ENCODE data around the gene ABCC11.

ABCC11 gene

GRCh38 chr16:48124266-48124665 is 123.1 kb downstream of the ABCC11 start:
- DNase-seq: no peak

- no peak for DNase-seq
Measured at GRCh38 chr16:48123104-48123788, 124.1 kb downstream of the ABCC11 start.

GRCh38 chr16:48121276-48121675 is 126.1 kb downstream of the ABCC11 start:
- no peak for DNase-seq

GRCh38 chr16:48118841-48119240 is 128.5 kb downstream of the ABCC11 start:
- no peak for DNase-seq

- no peak for DNase-seq
Measured at GRCh38 chr16:48117217-48118105, 129.9 kb downstream of the ABCC11 start.

Measured in cortex of kidney (tissue), 1 donor.